SKM-1 treated with dmso at 0.1 percent for 144 hours (cell line): Measurements from ENCODE around the gene SLC8B1.

Experiments
- DNase-seq: peaks from one replicate; lab custom pipeline; 2025; ENCODE audit not compliant: unreplicated experiment; lab: John Stamatoyannopoulos, UW

The SLC8B1 gene

DNA sequence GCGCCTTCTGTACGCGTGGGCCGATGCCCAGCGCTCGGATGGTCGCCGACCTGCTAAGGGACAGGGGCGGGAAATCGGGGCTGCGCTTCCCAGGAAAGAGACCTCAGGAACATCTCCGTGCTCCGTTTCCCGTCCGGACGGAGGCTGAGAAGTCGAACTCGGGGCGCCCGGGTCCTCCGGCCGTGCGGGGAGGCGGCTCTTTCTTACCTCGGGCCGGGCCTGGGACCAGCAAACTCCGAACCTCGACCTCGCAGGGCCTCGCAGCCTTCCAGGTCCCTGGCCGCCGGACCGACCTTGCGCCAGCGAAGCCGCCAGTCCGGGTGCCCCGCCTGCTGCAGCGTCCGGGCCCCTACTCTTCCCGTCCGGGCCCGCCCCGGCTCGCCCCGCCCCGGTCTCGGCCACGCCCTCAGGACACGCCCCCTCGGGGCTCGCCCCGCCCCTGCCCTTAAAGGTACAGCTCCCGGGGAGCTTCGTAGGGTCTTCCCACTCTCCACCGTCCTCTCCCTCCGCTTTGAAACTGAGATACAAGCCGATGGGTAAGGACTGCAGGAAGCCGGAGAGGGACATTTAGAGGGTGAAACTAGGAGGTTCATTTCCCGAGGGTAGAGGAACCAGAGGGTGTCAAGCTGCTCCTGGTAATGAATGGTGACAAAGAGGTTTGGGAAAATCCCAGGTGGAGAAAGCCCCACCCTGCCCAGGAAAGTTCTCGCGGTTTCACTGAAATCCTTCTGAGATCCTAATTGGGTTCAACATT, at the start of gene SLC8B1:
TSS of gene SLC8B1 (minus strand) at position 324 of the 754 bp plus-strand sequence. CDS start 2,231 bp downstream, outside the sequence.
- no peak for DNase-seq

DNA sequence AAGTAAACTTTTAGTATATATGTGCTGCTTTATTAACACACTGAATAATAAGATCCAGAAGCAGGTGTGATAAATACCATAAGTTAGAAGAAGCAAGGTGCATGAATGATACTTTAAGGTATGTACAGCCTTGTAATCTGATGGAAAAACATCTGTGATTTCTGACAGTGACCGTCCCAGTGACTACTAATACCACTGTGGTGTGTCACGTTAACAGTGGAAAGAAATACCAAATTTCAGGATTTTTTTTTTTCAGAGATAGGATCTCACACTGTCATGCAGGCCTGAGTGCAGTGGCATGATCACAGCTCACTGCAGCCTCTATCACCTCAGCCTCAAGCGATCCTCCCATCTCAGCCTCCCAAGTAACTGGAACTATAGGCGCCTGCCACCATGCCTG, 47.3 kb upstream of the SLC8B1 start:
- no peak for DNase-seq

DNA sequence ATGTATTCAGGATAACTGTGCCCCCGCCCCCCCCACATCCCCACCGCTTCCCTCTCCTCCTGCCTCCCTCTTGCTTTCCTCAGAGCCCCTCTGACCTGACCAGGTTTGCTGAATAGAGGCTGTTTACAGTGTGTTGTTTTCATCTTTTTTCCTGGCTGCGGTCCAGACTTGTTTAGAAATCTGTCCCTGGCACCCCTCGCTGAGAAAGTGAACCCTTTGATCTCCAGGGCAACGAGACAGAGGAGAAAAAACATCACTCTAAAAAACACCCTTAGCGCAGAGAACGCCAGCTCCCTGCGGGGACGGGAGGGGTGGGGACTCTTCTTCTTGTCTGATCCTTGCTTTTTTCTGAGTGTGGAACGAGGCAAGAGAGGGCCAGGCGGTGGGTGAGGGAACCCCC, 46.3 kb upstream of the SLC8B1 start:
- DNase-seq = no peak

DNA sequence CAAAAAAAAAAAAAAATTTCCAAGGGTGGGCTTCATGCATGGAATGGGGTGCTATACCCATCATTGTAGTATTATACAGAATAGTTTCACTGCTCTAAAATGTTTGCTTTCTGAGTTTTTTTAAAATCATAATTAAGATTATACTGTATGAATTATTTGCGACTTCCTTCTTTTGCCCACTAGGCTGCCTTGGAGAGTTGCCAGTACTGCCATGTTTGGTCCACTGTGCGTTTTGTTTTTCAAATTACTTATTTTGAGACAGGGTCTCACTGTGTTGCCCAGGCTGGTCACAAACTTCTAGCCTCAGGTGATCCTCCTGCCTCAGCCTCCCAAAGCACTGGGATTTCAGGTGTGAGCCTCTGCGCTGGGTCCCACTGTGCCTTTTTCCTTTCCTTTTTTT, 43.4 kb upstream of the SLC8B1 start:
- no peak for DNase-seq

DNA sequence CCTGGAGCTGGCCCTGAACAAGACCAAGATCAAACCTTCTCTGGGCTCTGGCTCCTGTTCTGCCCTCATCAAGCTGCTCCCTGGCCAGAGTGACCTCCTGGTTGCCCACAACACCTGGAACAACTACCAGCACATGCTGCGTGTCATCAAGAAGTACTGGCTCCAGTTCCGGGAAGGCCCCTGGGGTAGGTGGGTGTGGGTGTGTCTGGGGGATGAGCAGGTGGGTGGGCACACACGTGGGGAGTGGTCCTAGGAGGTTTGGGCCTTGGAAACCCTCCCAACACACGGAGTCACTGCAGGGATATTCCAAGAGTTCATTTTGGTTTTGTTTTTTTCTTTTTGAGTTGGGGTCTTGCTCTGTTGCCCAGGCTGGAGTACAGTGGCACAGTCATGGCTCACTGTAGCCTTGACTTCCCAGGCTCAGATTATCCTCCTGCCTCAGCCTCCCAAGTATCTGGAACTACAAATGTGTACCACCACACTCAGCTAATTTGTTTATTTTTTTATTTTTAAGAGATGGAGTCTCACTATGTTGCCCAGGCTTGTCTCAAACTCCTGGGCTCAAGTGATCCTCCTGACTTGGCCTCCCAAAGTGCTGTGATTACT, 40.0 kb upstream of the SLC8B1 start:
- no peak for DNase-seq

DNA sequence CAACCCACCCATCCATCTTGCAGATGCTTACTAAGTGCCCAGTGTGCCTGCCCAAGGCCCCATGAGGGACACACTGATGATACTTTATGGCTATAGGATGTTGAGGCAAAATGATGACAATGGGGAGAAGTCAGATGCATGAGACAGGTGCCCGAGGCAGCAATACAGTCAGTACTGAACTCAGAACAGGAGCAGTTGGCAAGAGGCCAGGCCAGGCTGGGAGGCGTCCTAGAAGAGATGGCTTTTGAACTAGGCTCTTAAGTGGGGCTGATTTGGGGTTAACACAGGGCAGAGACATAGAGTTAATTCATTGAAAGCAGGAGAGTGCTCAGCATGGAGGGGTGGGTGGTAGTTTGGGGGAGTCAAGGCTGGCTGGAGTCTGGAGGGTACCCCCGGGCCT, 39.1 kb upstream of the SLC8B1 start:
- DNase-seq = no peak

DNA sequence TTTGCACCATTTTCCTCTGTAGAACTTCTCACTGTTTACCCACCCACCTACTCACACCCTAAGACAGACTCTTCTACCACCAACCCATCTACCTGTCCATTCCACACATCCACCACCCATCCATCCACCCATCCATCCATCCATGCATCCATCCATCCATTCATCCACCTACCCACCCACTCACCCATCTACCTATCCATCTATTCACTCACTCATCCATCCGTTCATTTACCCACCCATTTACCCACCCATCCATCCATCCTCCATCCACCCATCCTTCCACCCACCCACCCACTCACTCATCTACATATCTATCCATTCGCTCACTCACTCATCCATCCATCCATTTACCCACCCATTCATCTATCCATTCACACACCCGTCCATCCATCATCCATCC, 38.5 kb upstream of the SLC8B1 start:
- DNase-seq = no peak

DNA sequence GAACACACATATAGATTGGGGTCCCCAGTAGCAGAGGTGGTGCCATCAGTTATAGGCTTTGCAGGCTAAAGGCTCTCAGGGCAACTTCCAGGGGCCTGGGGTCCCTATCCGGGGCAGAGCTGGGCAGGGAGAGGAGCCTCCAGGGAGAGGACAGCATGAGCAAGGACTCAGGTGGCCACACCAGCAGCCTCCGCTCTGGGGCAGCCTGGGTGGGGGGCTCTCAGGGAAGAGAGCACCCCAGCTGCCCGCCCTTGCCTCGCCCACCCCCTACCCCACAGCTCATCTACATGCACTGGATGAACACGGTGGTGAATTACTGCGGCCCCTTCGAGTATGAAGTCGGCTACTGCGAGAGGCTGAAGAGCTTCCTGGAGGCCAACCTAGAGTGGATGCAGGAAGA, 37.5 kb upstream of the SLC8B1 start:
- no peak for DNase-seq

DNA sequence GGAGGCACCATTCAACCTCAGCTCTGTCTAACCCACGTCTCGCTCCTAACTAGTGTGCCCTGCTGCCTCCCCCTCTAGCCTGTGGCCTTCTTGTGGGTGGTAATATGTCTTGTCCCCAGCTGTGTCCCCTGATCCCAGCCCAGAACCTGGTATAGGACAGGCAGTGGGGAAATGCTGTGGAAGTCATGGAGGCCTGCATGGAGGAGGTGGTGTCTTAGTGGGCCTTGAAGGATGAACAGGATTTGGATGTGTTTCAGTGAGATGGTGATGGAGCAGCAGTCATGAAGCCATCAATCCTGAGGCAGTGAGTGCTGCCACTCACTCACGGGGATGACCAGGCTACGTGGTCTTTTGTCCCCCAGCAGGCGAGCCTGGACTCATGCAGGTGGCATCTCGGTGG, 36.9 kb upstream of the SLC8B1 start:
- DNase-seq = no peak

DNA sequence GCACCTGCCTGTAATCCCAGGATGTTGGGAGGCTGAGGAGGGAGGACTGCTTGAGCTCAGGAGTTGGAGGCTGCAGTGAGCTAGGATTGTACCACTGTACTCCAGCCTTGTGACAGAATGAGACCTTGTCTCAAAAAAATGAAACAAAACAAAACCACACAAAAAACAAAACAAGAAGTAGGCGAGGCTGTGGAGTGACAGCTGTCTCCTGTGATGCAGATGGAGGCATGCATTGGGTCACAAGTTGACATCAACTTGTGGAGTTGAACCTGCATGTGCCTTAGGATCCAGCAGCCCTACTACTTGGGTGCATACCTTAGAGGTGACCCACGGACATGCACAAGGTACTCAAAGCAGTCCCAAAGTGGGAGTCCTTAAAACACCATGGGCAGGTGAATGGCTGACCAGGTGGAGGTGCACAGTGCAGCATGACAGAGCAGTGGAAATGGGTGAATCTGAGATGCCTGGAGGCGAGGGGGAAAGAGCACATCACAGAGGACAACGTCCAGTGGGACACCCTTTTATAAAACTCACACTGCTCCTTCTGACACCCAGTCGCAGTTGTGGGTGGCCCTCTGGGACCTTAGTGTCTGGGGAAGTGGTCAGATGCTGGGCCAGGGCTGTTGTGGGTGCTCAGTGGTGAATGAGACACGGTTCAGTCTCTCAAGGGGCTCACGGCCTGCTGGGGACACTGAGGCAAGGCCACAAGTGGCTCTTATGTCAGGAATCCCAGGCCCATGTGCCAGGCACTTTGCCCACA, 36.2 kb upstream of the SLC8B1 start:
- DNase-seq = no peak

DNA sequence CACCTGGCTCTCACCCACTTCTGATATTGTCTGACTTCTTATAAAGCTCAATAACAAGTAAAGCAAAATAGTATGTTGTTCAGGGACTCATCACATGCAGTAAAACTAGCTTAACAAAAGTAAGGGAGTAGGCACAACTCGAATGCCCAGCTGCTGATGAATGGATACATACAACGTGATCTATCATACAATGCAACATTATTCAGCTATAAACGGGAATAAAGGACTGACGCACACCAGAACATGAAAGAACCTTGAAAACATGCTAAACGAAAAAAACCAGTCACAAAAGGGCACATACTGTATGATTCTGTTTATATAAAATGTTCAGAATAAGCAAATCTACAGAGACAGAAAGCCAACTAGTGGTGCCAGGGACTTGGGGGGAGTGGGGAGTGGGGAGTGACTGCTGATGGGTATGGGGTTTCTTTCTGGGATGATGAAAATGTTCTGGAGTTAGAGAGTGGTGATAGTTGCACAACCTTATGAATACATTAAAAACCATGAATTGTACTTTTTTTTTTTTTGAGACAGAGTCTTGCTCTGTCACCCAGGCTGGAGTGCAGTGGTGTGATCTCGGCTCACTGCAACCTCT, 34.6 kb upstream of the SLC8B1 start:
- no peak for DNase-seq

DNA sequence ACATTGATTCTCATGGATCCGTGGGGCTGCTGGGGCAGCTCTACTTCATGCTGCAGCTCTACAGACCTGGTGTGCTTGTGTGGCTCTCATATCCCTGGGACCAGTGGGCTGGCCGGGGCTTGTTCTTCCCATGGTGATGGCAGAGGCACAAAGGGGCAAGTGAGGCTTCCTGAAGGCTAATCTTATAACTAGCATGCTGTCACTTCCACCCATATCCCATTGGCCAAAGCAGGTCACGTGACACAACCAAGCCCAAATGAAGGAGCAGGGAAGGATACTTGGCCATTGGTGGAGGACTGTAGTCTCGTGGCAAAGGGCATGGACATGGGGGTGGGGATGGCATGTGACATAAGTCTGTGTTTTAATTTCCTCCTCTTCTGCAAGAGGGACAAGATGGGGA, 33.4 kb upstream of the SLC8B1 start:
- DNase-seq = no peak

DNA sequence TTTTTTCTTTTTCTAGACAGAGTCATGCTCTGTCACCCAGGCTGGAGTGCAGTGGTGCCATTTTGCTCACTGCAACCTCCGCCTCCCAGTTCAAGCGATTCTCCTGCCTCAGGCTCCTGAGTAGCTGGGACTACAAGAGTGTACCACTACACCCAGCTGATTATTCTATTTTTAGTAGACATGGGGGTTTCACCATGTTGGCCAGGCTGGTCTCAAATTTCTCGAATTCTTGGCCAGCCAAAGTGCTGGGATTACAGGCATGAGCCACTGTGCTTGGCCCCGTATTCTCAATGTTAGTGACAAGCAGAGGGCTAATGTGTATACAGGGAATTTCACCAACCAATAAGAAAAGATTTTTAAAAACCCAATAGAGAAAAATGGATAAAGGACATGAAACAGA, 31.9 kb upstream of the SLC8B1 start:
- DNase-seq = no peak

DNA sequence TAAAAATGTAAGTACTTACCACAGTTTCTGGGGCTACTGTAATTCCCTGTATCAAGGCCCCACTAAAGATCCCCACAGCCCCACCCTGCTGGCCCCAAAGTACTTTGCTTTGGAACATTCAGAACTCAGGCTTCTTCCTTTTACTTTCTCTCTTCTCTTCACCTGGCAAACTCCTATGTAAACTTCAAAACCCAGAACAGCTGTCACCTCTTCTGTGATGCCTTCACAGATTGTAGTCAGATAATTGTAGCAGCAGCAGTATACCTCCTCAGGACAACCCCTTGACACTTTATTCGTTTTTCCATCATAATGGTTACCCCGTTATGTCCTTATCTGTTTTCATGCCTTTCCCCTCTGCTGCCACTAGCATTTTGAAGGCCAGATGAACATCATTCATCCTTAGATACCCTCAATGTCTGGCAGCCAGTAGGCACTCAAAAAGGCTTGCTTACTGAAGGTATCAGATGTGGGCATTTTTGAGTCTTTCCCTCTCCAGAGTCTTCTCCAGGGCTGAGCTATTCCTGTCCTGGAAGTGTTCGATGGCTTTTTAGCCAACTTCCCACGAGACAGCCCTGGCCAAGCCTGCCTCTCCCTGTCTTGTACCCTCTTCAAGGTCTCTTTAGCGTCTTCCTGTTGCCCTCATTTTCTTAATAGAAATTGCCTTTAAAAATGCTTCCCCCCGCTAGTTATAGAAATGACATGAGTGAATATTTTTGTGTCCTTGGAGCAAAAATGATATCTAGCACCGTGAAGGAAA, 30.9 kb upstream of the SLC8B1 start:
- no peak for DNase-seq

DNA sequence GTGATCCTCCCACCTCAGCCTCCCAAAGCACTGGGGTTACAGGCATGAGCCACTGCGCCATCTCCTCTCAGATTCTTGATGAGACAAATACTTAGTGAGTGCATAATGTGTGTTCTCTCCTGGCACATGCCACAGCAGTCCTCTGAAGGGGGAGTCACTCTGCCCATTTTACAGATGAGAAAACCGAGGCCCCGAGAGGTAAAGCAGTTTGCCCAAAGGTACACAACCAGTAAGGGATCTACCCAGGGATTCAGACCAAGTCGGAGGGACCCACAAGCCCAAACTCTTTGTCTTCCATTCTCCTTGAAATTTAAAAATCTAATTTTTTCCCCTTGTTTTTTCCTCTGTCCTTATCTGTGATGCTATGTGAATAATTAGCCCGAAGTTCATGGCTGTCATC, 29.8 kb upstream of the SLC8B1 start:
- DNase-seq = no peak

DNA sequence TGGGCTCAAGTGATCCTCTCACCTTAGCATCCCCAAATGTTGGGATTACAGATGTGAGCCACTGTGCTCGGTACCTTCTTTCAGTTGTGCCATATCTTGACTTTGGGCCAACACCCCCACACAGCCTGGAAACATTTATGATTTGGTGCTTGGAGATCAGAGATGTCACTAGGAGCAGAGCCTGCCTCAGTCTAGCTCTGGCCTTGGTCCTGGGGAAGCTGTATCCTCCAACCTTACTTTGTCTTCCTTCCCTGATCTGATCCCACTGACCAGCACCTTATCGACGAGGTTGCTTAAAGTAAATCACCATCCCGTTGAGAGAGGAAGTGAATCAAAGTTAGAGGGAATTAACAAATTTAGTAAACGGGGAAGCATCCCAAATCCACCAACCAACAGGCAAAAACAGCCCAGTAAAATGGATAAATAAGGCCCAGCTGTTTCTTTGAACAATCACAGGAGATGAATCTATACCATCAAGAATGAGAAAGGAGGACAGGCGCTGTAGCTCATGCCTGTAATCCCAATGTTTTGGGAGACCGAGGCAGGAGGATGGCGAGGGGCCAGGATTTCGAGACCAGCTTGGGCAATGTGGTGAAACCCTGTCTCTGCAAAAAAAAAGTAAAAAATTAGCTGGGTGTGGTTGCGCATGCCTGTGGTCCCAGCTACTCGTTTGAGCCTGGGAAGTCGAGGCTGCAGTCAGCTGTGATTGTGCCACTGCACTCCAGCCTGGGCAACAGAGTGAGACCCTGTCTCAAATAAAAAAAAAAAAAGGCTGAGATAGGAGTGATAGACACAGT, 26.9 kb upstream of the SLC8B1 start:
- DNase-seq = no peak

DNA sequence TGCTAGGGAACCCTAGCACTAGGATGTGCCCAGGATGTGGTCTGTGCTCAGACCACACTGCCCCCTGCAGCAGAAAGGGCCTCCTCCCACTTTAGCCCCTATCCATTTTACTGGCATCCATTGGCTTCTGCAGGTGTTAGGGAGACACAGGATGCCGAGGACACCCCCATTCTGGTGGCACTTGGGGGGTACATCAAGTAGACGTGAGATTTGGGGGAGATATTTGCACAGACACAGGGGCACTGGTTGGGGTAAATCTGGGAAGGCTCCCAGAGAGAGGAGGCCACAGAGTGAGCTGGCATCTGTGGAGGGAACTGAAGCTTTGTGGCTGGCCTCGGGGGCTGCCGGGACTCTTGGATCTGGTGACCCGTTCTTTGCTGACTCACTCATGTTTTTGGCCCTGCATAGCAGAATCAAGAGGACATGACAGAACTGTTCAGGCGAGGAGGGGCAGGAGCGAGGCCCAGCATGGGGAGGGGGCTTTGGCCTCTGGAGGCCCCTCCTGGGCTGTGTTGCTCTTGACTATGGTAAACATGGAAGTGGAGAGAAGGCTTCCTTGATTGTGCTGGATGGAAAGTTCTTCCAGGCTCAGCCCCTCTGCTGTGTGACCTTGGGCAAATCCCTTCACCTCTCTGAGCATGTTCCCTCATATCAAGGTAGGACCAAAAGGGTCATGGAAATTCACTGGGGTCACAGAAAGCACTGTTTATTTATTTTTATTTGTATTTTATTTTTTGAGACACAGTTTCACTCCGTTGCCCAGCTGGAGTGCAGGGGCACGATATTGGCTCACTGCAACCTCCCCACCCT, 25.2 kb upstream of the SLC8B1 start:
- no peak for DNase-seq

DNA sequence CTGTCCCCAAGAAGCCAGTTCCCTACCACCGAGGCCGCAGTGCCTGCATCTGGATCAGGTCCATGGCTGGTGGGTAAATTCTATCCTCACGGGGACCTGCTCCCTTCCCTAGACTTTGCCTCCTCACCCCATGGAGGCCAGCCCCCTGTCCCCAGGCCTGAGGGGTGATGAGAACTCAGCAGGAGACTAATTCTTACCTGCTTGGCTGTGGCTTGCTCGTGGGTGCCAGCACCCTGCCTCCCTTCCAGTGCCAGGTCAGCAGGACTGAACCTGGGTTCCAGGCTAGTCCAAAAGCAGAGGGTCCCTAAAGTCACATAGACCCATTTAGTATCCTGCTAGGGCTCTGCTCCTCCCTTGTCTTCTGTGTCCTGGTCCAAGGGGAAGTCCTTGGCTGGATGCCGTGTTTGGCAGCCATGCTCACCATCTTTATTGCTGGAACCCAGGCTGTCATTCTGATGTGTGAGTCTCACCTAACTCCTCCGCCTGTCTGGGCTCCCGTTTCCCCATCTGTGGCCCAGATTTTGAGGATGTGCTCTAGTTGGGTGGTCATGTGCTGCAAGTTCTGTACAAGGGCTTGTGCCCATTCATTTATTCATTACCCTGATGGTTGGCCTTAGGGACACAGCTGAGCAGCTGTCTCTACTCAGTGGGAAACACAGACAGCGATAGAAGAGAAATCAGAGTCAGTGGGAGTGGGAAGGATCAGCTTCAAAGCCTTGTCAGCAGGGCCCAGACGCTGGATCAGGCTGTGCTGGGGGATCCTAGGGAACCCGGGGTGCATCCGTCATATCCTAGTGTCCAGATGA, 24.4 kb upstream of the SLC8B1 start:
- no peak for DNase-seq
